Renal cortex interstitium (tissue), 11 donors: ENCODE measurements around the gene HEPACAM. TPM values are rescaled to one million over a fixed set of nuclear protein-coding genes. Genes with fewer than 3 reads are reported as not detected.

ENCODE experiments used
- DNase-seq, 11 donors: peaks; one replicate each; pipeline ENCODE4 v3.0.0-alpha.2; 2013; ENCODE audit warnings: low read depth in 9 of 11, low spot score in 4 of 11; ENCODE audit errors: extremely low read depth in 1 of 11
- polyA plus RNA-seq, 3 donors: library from polyadenylated mRNA; unstranded; fragments of 120-200 nt; gene quantifications; one replicate each; pipeline ENCODE4 v1.2.1, GENCODE V29; 2013; ENCODE audit not compliant: insufficient read length in 3 of 3

The HEPACAM gene
- polyA plus RNA-seq, 3 donors = 1.5 to 3.1 (median 1.7) TPM

GRCh38 chr11:124890683-124891372, 45.0 kb downstream of the HEPACAM start:
- DNase-seq = no peak

GRCh38 chr11:124890151-124890550, 45.7 kb downstream of the HEPACAM start:
- no peak for DNase-seq

GRCh38 chr11:124889191-124890091, 46.4 kb downstream of the HEPACAM start:
- DNase-seq = no peak

GRCh38 chr11:124887667-124888013, 48.2 kb downstream of the HEPACAM start:
- DNase-seq = no peak

- DNase-seq = no peak
Observed at GRCh38 chr11:124886978-124887666, 48.7 kb downstream of the HEPACAM start.

GRCh38 chr11:124886476-124886875, 49.4 kb downstream of the HEPACAM start:
- no peak for DNase-seq

- DNase-seq = no peak
Observed at GRCh38 chr11:124884869-124885479, 50.9 kb downstream of the HEPACAM start.

GRCh38 chr11:124884340-124884739, 51.5 kb downstream of the HEPACAM start:
- no peak for DNase-seq

GRCh38 chr11:124882339-124883071, 53.3 kb downstream of the HEPACAM start:
- no peak for DNase-seq

GRCh38 chr11:124880958-124881357, 54.9 kb downstream of the HEPACAM start:
- DNase-seq = no peak

GRCh38 chr11:124880290-124880611, 55.6 kb downstream of the HEPACAM start:
- DNase-seq = no peak

- no peak for DNase-seq
Observed at GRCh38 chr11:124879493-124880289, 56.2 kb downstream of the HEPACAM start.

GRCh38 chr11:124878759-124879492, 56.9 kb downstream of the HEPACAM start:
- no peak for DNase-seq

- DNase-seq = no peak
Observed at GRCh38 chr11:124877910-124878758, 57.7 kb downstream of the HEPACAM start.

- no peak for DNase-seq
Observed at GRCh38 chr11:124877631-124877909, 58.3 kb downstream of the HEPACAM start.

GRCh38 chr11:124876818-124877630, 58.8 kb downstream of the HEPACAM start:
- no peak for DNase-seq
